Fibroblast of gingiva (primary cell): ENCODE measurements around the gene RASSF4.

Experiments used
- DNase-seq: peaks from one replicate; pipeline ENCODE4 v3.0.0-alpha.2; 2011; ENCODE audit warnings: low read depth

RASSF4 gene

GRCh38 chr10:44975431-44976331 lies 16.1 kb downstream of the RASSF4 start:
- no peak for DNase-seq

DNA sequence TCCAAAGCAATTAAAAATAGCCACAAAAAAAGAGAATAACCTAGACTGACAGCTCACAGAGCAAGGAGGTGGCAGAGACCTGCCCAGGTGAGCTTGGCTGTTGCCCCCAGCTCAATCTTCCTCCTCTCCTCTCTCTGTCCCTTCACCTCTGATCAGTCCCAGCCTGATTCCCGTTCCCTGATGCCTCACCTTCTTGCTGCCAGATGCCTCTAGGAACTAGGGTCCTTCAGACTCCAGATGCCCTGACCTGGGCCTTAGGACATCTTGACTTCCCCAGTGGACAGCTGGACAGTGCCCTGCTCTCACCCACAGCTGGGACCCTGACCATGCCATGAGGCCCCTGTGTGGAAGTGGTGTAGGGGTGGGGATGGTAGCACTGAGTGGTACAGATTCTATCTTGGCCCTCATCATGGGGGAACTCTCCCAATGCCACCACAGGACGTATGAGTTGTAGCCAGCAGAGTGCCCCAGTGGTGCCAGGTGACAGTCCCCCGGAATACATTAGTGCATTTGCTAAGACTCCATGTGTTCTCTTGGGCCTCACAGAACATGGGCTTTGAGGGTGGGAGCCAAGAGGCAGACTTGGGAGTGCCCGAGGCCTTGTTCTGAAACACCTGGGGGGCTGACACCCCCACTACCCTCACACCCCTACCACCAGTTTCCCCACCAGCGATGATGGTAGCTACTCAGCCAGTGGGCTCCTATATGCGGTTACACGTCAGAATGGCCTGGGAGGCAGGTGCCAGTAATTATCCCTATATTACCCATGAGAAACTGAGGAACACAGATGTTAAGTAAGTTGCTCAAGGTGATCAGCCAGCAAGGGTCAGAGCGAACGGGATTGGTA lies 17.0 kb downstream of the RASSF4 start:
- no peak for DNase-seq

GRCh38 chr10:44977287-44978212 lies 17.9 kb downstream of the RASSF4 start:
- DNase-seq = no peak

DNA sequence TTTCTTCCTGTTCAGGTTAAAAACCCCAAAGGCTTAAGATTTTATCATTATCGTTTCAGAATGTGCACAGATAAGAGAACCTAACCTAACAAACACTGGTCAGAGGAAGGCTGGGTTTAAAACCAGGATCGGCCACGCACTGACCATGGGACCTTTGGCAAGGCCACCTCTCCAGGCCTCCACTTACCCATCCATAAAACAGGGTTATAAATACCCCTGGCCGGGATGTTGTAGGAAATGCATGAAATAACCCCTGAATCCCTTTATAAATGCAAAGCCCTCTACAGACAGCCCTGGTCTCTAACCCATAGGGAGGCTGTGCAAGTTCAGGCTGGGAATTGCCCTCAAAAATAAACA lies 18.6 kb downstream of the RASSF4 start:
- DNase-seq = no peak

- peak; percentile 40 for DNase-seq
Measured at GRCh38 chr10:44978570-44979280, 19.1 kb downstream of the RASSF4 start, which contains the start of gene DEPP1. DEPP1 (minus strand) TSS chr10:44978809; CDS start chr10:44978030, 779 bp downstream.

- no peak for DNase-seq
Measured at GRCh38 chr10:44979281-44980191, 19.9 kb downstream of the RASSF4 start.

DNA sequence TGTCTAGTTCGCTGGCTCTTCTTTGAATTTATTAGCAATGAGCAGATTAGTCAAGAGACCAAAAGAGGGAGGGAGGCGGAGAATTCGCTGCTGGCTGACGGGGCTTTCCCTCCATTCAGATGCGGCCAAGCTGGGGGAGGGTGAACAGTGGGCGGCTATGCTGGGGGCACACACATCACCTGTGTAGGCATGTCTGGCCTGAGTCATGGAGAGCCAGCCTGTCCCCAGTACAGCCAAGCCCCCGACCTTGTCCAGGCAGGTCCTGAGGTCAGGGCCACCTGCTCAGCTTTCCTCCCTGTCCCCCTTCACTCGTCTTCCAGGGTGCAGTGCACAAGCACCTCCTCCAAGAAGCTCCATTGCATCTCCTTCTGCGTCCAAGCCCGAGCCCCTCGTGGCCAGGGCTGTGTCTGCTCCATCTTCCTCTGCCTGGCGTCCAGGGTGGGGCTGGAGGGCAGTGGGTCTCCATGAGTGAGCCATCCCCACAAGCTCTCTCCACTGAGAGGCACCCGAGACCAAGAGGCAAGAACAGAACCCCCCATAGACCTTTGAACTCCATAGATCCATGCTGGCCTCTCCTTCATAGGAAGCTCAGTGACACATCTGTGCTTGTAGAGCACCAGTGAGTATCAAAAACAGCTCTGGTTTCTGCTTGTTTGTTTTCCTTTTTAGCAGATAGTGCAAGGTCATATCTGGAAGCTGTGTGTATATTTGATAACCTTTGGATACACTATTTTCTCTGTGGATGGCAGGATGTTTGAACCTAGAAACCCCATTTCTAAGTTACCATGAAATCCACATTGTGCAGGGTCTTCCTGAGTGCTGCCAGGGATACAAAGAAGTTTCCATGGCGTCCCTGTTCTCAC lies 20.9 kb downstream of the RASSF4 start:
- no peak for DNase-seq

GRCh38 chr10:44981172-44982113 lies 21.8 kb downstream of the RASSF4 start:
- DNase-seq = peak; percentile 78

DNA sequence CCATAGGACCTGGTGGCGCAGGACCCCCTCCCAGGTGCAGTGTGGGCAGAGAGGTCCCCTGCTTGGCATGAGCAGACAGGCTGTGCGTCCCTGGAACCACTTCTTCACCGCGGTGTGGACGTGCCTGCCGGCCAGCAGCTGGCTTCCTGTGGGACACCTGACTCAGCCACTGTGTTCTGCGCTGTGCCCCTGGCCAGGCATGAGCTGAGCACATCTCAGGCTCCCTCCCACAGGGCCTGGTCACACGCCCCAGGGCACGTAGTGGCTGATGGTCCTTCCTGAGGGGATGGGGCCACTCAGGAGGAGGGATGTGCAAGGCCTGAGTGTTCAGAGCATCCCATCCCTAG lies 22.5 kb downstream of the RASSF4 start:
- DNase-seq = no peak

DNA sequence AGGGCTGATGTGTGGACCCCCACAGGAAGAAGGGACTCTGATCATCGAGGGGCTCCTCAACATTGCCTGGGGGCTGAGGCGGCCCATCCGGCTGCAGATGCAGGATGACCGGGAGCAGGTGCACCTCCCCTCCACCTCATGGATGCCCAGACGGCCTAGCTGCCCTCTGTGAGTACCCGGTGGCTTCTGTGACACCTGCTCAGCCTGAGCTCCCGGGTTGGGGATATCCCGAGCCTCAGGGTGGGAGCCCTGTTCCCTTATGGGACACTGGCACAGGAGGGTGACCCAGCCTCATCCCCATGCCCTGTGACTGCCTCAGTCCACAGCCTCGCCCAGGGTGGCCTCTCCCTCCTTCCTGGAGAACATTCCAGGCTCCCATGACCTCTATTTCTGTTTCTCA lies 22.9 kb downstream of the RASSF4 start:
- no peak for DNase-seq

- no peak for DNase-seq
Measured at GRCh38 chr10:44983066-44983894, 23.7 kb downstream of the RASSF4 start.

GRCh38 chr10:44983895-44984278 lies 24.3 kb downstream of the RASSF4 start:
- DNase-seq = no peak

- no peak for DNase-seq
Measured at GRCh38 chr10:44984671-44985101, 25.1 kb downstream of the RASSF4 start.

DNA sequence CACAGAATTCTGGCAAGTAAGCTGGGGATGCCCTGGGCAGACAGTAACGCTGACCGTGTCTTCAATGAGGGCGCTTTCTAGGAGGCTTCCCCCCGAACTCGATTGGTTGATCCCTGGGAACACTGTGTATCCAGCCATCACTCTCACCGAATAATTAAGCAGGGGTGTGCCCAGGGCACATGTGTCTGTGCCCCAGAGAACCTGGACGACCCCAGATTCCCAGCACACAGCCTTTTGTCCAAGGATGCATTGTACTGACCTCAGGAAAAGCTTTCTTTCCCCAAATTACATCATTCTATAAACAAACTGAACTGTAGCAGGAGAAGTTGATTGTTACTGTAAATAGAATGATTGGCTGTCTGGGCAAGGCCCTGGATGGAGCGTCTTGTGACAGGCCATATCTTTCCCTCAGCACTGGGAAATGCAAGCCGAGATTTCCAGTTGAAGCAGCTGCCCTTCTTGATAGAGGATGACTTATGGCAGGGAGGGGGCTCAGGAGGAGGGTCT lies 25.6 kb downstream of the RASSF4 start:
- DNase-seq = no peak

- DNase-seq = no peak
Measured at GRCh38 chr10:44986179-44986578, 26.6 kb downstream of the RASSF4 start.

GRCh38 chr10:44986670-44987069 lies 27.1 kb downstream of the RASSF4 start:
- peak; percentile 35 for DNase-seq
